ENCODE data around the gene LRRC8E. TPM values are rescaled to one million over a fixed set of nuclear protein-coding genes. Genes with fewer than 3 reads are reported as not detected.

The LRRC8E gene
- total RNA-seq, 1 experiment from 2014 or later: 18.1 TPM

GRCh38 chr19:7904074-7905020 lies 16.0 kb downstream of the LRRC8E start (continued):
- TF ChIP-seq, protein P1, sequence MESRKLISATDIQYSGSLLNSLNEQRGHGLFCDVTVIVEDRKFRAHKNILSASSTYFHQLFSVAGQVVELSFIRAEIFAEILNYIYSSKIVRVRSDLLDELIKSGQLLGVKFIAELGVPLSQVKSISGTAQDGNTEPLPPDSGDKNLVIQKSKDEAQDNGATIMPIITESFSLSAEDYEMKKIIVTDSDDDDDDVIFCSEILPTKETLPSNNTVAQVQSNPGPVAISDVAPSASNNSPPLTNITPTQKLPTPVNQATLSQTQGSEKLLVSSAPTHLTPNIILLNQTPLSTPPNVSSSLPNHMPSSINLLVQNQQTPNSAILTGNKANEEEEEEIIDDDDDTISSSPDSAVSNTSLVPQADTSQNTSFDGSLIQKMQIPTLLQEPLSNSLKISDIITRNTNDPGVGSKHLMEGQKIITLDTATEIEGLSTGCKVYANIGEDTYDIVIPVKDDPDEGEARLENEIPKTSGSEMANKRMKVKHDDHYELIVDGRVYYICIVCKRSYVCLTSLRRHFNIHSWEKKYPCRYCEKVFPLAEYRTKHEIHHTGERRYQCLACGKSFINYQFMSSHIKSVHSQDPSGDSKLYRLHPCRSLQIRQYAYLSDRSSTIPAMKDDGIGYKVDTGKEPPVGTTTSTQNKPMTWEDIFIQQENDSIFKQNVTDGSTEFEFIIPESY (IDR thresholded peaks at IDR 0.05; ENCODE audit: extremely low read depth, insufficient replicate concordance, low read length): no peak
- TF ChIP-seq, protein P2, sequence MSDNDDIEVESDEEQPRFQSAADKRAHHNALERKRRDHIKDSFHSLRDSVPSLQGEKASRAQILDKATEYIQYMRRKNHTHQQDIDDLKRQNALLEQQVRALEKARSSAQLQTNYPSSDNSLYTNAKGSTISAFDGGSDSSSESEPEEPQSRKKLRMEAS (IDR thresholded peaks at IDR 0.05): no peak
- TF ChIP-seq CEBPB (IDR thresholded peaks at IDR 0.05; ENCODE audit: low read depth) (no peak), ZNF274 (IDR thresholded peaks at IDR 0.05; ENCODE audit: low read depth, low read length) (no peak), YY1 (IDR thresholded peaks at IDR 0.05; ENCODE audit: extremely low read depth, insufficient replicate concordance, low read depth, low read length) (no peak), EZH2 (IDR thresholded peaks at IDR 0.05) (no peak), FOSL1 (IDR thresholded peaks at IDR 0.05; ENCODE audit: low read depth) (no peak), EZH2phosphoT487 (IDR thresholded peaks at IDR 0.05; ENCODE audit: borderline replicate concordance) (no peak), EGR1 (IDR thresholded peaks at IDR 0.05; ENCODE audit: low read depth) (no peak), SP1 (IDR thresholded peaks at IDR 0.05; ENCODE audit: low read depth) (no peak), SRF (IDR thresholded peaks at IDR 0.05; ENCODE audit: low read depth) (no peak)
- TF ChIP-seq, protein P3, sequence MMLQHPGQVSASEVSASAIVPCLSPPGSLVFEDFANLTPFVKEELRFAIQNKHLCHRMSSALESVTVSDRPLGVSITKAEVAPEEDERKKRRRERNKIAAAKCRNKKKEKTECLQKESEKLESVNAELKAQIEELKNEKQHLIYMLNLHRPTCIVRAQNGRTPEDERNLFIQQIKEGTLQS (IDR thresholded peaks at IDR 0.05): no peak

All from HCT116 (cell line).